Left lung (tissue), 10 donors: Measurements from ENCODE around the gene RGS3. TPM values are rescaled to one million over a fixed set of nuclear protein-coding genes. Genes with fewer than 3 reads are reported as not detected.
A peak's percentile ranks its signal among the peaks of the same experiment; 100 is the strongest.

Source experiments
- ATAC-seq: fragments of 200-7000 bp; cut with Tn5 transposase; one replicate; pipeline ENCODE4 v1.9.1; 2020; ENCODE audit warnings: moderate library complexity
- DNase-seq, 4 donors: peaks; one replicate each; pipeline ENCODE4 v3.0.0-alpha.2; 2013 to 2020
- H3K27ac ChIP-seq, 2 donors: fragments of 200-600 bp; sonication (generic) in 1 of 2; one replicate each; pipeline versions ENCODE4 v1.5.0 to v1.8.0; 2020 to 2021
- H3K27me3 ChIP-seq, 2 donors: fragments of 200-600 bp; sonication (generic) in 1 of 2; one replicate each; pipeline versions ENCODE4 v1.5.0 to v1.8.0; 2020 to 2021
- H3K36me3 ChIP-seq, 2 donors: fragments of 200-600 bp; sonication (generic) in 1 of 2; one replicate each; pipeline versions ENCODE4 v1.5.0 to v1.8.0; 2020 to 2021
- H3K4me1 ChIP-seq, 2 donors: fragments of 200-600 bp; one replicate each; pipeline ENCODE4 v1.8.0; 2021
- H3K4me3 ChIP-seq, 2 donors: fragments of 200-600 bp; sonication (generic) in 1 of 2; one replicate each; pipeline versions ENCODE4 v1.5.0 to v1.8.0; 2020 to 2021; ENCODE audit warnings: mild to moderate bottlenecking in 1 of 2
- H3K9me3 ChIP-seq, 2 donors: fragments of 200-600 bp; sonication (generic) in 1 of 2; one replicate each; pipeline versions ENCODE4 v1.5.0 to v1.8.0; 2020 to 2021
- intact Hi-C, 2 donors: fragments of 100-400 bp; cut with DNase I; formaldehyde crosslinking; loops; one replicate each; pipeline versions ENCODE4 v1.11.2 to v1.14.2; 2022
- polyA plus RNA-seq, 6 donors: library from polyadenylated mRNA; unstranded; fragments of 120-200 nt; gene quantifications; one replicate each; pipeline ENCODE4 v1.2.1, GENCODE V29; 2013; ENCODE audit not compliant: insufficient read length in 6 of 6
- total RNA-seq, 2 donors: library from RNA; stranded (reverse); fragmentation: NEBNext Ultra II Directional; extraction: Animal tissue kit (Norgen Biotek cat#: 25700); gene quantifications; one replicate each; pipeline ENCODE4 v1.2.1, GENCODE V29; 2021
- TF ChIP-seq, protein P1 (sequence below), 2 donors: fragments of 200-600 bp; sonication (generic) in 1 of 2; IDR thresholded peaks; one replicate each; pipeline versions ENCODE4 v1.5.0 to v1.8.0; 2021; ENCODE audit warnings: antibody characterized with exemption in 2 of 2
- donor health status: DM: no; HTN: yes; CAD: no.
- donor health status: DM: no; HTN: no; CAD: no.

The RGS3 gene
- total and polyA plus RNA-seq, 8 donors = 69.6 to 96.9 (median 77.4) TPM

DNA sequence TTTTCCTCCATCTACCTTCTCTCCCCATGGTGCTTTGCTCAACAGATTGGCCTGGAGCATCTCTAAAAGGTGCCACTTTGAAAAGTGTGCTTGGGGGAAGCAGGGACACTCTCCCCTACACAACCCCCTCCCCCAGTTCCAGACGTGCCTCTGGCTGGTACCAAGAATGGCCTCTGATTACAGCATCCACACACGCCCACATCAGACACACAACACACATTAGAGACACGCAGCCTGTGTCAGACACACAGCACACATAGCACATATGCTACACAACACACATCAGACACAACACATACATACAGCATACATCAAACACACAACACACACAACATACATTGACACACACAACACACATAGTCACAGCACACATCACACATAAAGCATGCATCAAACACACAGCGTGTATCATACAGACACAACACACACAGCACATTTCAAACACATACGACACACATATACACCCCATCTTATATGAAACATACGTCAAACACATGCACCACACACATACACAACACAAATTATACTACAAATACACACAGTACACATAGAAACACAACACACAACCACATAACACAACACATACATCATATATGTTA is 150.4 kb downstream of the RGS3 start:
- Histone ChIP-seq H3K4me1 (peaks cover 21 to 26% of the 10 kb centered on the region in 2 donors), H3K27me3 (no peaks in the 10 kb centered on the region), H3K27ac (no peak overlapping the region), H3K4me3 (no peak overlapping the region), H3K36me3 (no peaks in the 10 kb centered on the region), H3K9me3 (no peaks in the 10 kb centered on the region)
- intact Hi-C loops = no loop called here
- TF ChIP-seq, protein P1, sequence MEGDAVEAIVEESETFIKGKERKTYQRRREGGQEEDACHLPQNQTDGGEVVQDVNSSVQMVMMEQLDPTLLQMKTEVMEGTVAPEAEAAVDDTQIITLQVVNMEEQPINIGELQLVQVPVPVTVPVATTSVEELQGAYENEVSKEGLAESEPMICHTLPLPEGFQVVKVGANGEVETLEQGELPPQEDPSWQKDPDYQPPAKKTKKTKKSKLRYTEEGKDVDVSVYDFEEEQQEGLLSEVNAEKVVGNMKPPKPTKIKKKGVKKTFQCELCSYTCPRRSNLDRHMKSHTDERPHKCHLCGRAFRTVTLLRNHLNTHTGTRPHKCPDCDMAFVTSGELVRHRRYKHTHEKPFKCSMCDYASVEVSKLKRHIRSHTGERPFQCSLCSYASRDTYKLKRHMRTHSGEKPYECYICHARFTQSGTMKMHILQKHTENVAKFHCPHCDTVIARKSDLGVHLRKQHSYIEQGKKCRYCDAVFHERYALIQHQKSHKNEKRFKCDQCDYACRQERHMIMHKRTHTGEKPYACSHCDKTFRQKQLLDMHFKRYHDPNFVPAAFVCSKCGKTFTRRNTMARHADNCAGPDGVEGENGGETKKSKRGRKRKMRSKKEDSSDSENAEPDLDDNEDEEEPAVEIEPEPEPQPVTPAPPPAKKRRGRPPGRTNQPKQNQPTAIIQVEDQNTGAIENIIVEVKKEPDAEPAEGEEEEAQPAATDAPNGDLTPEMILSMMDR (IDR thresholded peaks at IDR 0.05) = no peak
- no peak for ATAC-seq
- DNase-seq = peak in 1 of 4 donors; percentile 0

GRCh38 chr9:113614843-113615648 is 151.5 kb downstream of the RGS3 start:
- no peaks in the 10 kb centered on the region for H3K36me3 ChIP-seq
- intact Hi-C loops = no loop called here
- no peaks in the 10 kb centered on the region for H3K9me3 ChIP-seq
- no peak overlapping the region for H3K4me3 ChIP-seq
- TF ChIP-seq, protein P1 (IDR thresholded peaks at IDR 0.05) = no peak
- H3K27me3 ChIP-seq = no peaks in the 10 kb centered on the region
- ATAC-seq (peak; percentile 63), DNase-seq (peak in 2 of 4 donors; percentile 66 to 79)
- peak overlapping the region; percentile 14 to 70 for H3K27ac ChIP-seq
- H3K4me1 ChIP-seq = peaks cover 18 to 27% of the 10 kb centered on the region in 2 donors

GRCh38 chr9:113616116-113616515 is 152.6 kb downstream of the RGS3 start:
- intact Hi-C loops = no loop called here
- Histone ChIP-seq H3K27ac (peak overlapping the region; percentile 25 to 39), H3K9me3 (no peaks in the 10 kb centered on the region), H3K36me3 (no peaks in the 10 kb centered on the region), H3K4me3 (no peak overlapping the region), H3K27me3 (no peaks in the 10 kb centered on the region), H3K4me1 (peaks cover 27 to 33% of the 10 kb centered on the region in 2 donors)
- TF ChIP-seq, protein P1 (IDR thresholded peaks at IDR 0.05) = no peak
- DNase-seq = no peak
- ATAC-seq = no peak

DNA sequence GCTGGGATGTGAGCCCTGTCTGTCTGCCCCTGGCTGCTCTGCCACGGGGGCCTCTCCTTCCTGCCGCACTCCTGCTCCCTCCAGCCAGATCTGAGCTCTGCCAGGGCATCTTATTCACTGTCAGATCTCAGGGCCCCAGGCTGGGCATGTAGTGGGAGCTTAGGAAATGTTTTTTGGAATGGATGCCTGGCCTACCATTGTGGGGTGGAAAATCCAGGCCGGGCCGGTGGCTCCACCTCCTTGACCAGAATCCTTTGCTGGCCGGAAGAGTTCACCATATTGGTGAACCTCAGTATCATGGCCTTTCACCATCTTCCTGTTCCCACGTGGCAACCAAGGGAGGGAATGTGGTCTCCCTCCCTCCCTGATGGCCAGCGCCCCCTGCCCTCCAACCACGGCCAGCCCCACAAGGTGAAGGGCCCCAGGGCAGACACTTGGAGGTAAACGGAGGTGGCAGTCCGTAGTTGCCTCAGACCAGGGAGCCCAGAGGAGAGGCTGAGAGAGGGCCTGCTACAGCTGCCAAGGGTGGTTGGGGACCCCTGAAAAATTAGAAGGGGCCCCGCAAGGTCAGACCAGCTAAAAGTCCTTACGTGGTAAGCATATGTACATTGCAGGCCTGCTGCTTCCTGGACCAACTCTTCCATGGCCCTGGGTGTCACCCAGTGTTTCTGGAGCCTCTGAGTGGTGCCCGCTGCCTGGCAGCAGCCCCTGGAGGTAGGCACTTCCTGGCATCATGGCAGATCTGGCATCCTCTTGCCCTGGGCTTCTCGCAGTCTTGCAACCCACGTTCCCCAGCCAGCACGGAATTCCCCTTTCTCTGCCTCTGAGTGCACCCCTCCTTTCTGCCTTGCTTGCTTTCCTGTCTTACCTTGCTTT is 153.3 kb downstream of the RGS3 start:
- no peak for DNase-seq
- TF ChIP-seq, protein P1 (IDR thresholded peaks at IDR 0.05) = no peak
- H3K4me3 ChIP-seq = no peak overlapping the region
- peak overlapping the region; percentile 25 to 39 for H3K27ac ChIP-seq
- H3K27me3 ChIP-seq = no peaks in the 10 kb centered on the region
- H3K4me1 ChIP-seq = peaks cover 32 to 36% of the 10 kb centered on the region in 2 donors
- no peaks in the 10 kb centered on the region for H3K36me3 ChIP-seq
- no peaks in the 10 kb centered on the region for H3K9me3 ChIP-seq
- no peak for ATAC-seq
- intact Hi-C loops = no loop called here
